Tracheal epithelial cell (primary cell): Measurements from ENCODE around the gene MRPS17. TPM values are rescaled to one million over a fixed set of nuclear protein-coding genes. Genes with fewer than 3 reads are reported as not detected.

ENCODE experiments used
- total RNA-seq: library from RNA; depleted of rRNA; stranded (reverse); fragments of >200 nt; gene quantifications from 2 replicates; pipeline ENCODE4 v1.2.1, GENCODE V29; 2014

MRPS17 gene
- 20.0 and 33.0 TPM in 2 replicates for total RNA-seq

DNA sequence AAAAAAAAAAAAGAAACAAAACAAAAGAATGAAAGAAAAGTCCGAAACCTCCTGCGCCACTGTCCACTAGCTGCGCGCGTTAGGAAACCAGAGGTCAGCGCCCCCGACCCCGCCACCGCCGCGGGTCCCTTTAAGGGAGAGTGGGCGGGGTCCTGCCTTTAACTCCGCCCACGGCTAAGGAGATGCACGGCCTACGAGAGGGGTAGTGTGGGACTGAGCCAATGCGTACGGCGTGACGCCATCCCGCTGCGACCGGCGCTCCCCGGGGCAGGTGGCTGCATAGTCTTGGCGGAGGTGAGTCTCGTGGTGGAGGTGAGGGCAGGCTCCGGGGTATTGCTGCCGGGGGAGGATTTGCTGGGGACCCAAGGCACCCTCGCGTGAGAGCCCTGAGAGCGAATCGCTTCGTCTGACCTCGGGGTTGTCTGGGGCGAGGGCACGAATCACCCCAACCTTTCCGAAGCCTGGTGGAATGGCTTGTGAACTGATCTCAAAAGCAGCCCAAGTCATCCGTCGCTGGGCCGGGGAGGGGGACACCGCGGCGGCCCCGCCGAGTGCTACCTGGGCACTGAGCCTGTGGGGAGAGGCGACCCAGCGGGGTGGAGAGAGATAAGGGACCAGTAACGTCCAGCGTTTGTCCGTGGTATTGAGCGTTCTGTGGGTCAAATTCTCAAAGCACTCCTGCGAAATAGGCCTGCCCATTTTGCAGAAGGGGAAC lies at the start of gene MRPS17:
MRPS17 (plus strand) TSS at position 241 of the 715 bp plus-strand sequence. CDS start 1,319 bp downstream, outside the sequence.

DNA sequence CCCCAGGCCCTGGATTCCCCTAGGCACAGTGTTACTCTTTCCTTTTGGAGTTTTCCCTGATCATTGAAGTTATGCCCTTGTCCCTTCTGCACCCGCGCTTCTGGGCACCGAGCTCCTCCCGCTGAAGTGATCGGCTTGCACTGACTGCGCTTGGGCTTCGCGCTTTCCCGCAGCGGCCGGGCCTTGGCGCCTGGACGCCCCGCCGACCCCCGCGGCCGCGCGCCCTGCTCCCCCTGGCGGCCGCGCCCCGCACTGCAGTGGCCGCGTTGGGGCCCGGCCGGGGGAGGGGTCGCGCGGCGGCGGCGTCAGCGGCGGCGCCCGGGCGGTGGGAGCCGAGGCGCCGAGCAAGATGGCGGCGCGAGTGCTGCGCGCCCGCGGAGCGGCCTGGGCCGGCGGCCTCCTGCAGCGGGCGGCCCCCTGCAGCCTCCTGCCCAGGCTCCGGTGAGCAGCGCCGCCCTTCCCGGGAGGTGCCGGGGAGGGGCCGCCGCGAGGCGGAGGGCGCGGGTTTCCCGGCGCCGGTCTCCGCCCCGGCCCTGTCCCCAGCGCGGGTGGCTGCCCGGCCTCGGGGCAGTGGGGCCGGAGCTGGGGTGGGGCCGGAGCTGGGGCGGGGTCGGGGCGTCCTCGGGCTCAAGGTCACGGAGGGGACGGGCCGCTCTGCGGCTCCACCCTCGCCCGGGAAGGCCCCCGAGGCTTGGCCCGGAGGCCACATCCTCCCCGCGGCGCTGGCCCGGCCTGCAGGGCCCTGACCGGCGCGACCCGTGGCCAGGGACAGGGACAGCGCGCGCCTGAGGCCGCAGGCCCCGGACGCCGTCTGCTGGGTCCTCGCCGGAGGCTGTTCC lies 12.8 kb downstream of the MRPS17 start, which contains the start of gene NIPSNAP2:
NIPSNAP2 (plus strand) TSS at position 325 of the 839 bp plus-strand sequence; CDS start at position 350, 25 bp downstream.

Other genes with a start within 250 kb of the MRPS17 start
- gene SEPTIN14, start 89.1 kb upstream of the MRPS17 start, total RNA-seq, result not detected in 2 replicates
- 2.6 and 6.5 TPM in 2 replicates for gene ZNF713, start 64.4 kb upstream of the MRPS17 start, total RNA-seq
- gene NIPSNAP2, start 12.7 kb downstream of the MRPS17 start, total RNA-seq, result 43.6 and 80.8 TPM in 2 replicates
- 152 and 214 TPM in 2 replicates for gene PSPH, start 99.6 kb downstream of the MRPS17 start, total RNA-seq
- gene CCT6A, start 99.9 kb downstream of the MRPS17 start, total RNA-seq, result 221 and 354 TPM in 2 replicates
- gene SUMF2, start 112.4 kb downstream of the MRPS17 start, total RNA-seq, result 187 and 220 TPM in 2 replicates
- 0.21 and 1.2 TPM in 2 replicates for gene PHKG1, start 141.1 kb downstream of the MRPS17 start, total RNA-seq
- 430 and 442 TPM in 2 replicates for gene CHCHD2, start 154.6 kb downstream of the MRPS17 start, total RNA-seq
- gene NUPR2, start 164.5 kb downstream of the MRPS17 start, total RNA-seq, result not detected in 2 replicates